Stimulated activated CD4-positive, alpha-beta T cell treated with anti-CD3 and anti-CD28 coated beads, Interleukin-4, amount 100 ng/mL, for 48 hours (primary cell): Measurements from ENCODE around the gene MRPL14.

Source experiments
- DNase-seq, 2 donors: peaks; one replicate each; pipeline ENCODE4 v3.0.0-alpha.2; 2020; ENCODE audit warnings: low read depth in 2 of 2

Gene MRPL14

GRCh38 chr6:44066394-44067172, 60.7 kb downstream of the MRPL14 start:
- DNase-seq: no peak

- no peak for DNase-seq
These were observed 61.7 kb downstream of the MRPL14 start for GRCh38 chr6:44065443-44066140.

- DNase-seq: no peak
These were observed 62.3 kb downstream of the MRPL14 start for GRCh38 chr6:44064948-44065272.

- DNase-seq: no peak
These were observed 62.9 kb downstream of the MRPL14 start for GRCh38 chr6:44064089-44064947.

GRCh38 chr6:44063561-44064059, 63.6 kb downstream of the MRPL14 start:
- no peak for DNase-seq
